NCI-H1048 (cell line): ENCODE measurements around the gene CTSL.

Source experiments
- DNase-seq: peaks from one replicate; lab custom pipeline; 2025; lab: John Stamatoyannopoulos, UW

CTSL gene

GRCh38 chr9:87725900-87726709, at the start of gene CTSL:
Gene CTSL, plus strand, starts transcription at chr9:87726119. Its CDS starts 1,485 bp downstream, at chr9:87727604.
- no peak for DNase-seq

GRCh38 chr9:87676976-87677775, 48.7 kb upstream of the CTSL start:
- DNase-seq, result no peak

GRCh38 chr9:87677776-87678587, 47.9 kb upstream of the CTSL start:
- no peak for DNase-seq

GRCh38 chr9:87678650-87679355, 47.1 kb upstream of the CTSL start:
- DNase-seq, result peak; percentile 26

GRCh38 chr9:87681271-87682061, 44.5 kb upstream of the CTSL start:
- DNase-seq, result no peak

GRCh38 chr9:87682085-87682484, 43.8 kb upstream of the CTSL start:
- no peak for DNase-seq

- DNase-seq, result no peak
These were observed 43.3 kb upstream of the CTSL start for GRCh38 chr9:87682618-87683017.

- no peak for DNase-seq
These were observed 41.9 kb upstream of the CTSL start for GRCh38 chr9:87683751-87684626.

- no peak for DNase-seq
These were observed 41.2 kb upstream of the CTSL start for GRCh38 chr9:87684627-87685219.

GRCh38 chr9:87685441-87685840, 40.5 kb upstream of the CTSL start:
- no peak for DNase-seq

GRCh38 chr9:87685871-87686519, 39.9 kb upstream of the CTSL start:
- DNase-seq, result no peak

- no peak for DNase-seq
These were observed 39.3 kb upstream of the CTSL start for GRCh38 chr9:87686520-87687090.

GRCh38 chr9:87687207-87687606, 38.7 kb upstream of the CTSL start:
- DNase-seq, result no peak

- DNase-seq, result no peak
These were observed 31.6 kb upstream of the CTSL start for GRCh38 chr9:87694236-87694755.

- DNase-seq, result no peak
These were observed 30.4 kb upstream of the CTSL start for GRCh38 chr9:87695523-87695922.

GRCh38 chr9:87696641-87697040, 29.3 kb upstream of the CTSL start:
- DNase-seq, result no peak

- no peak for DNase-seq
These were observed 27.7 kb upstream of the CTSL start for GRCh38 chr9:87698069-87698809.

GRCh38 chr9:87699835-87700234, 26.1 kb upstream of the CTSL start:
- DNase-seq, result no peak
